ENCODE data around the gene MZF1. TPM values are rescaled to one million over a fixed set of nuclear protein-coding genes. Genes with fewer than 3 reads are reported as not detected.

MZF1 gene
- total RNA-seq, 2 donors from 2014 or later: 47.5 to 67.3 TPM

GRCh38 chr19:58550362-58551122, 22.6 kb downstream of the MZF1 start:
- no peak overlapping the region for H3K27ac ChIP-seq
- no peak for TF ChIP-seq POLR2AphosphoS5 (IDR thresholded peaks at IDR 0.05)
- TF ChIP-seq, protein P1, sequence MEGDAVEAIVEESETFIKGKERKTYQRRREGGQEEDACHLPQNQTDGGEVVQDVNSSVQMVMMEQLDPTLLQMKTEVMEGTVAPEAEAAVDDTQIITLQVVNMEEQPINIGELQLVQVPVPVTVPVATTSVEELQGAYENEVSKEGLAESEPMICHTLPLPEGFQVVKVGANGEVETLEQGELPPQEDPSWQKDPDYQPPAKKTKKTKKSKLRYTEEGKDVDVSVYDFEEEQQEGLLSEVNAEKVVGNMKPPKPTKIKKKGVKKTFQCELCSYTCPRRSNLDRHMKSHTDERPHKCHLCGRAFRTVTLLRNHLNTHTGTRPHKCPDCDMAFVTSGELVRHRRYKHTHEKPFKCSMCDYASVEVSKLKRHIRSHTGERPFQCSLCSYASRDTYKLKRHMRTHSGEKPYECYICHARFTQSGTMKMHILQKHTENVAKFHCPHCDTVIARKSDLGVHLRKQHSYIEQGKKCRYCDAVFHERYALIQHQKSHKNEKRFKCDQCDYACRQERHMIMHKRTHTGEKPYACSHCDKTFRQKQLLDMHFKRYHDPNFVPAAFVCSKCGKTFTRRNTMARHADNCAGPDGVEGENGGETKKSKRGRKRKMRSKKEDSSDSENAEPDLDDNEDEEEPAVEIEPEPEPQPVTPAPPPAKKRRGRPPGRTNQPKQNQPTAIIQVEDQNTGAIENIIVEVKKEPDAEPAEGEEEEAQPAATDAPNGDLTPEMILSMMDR (IDR thresholded peaks at IDR 0.05): no peak
- TF ChIP-seq POLR2A (IDR thresholded peaks at IDR 0.05): no peak
- H3K4me3 ChIP-seq: no peak overlapping the region
- peaks cover 27 to 54% of the 10 kb centered on the region in 2 donors for H3K36me3 ChIP-seq
- H3K4me1 ChIP-seq (replicated peaks): peaks cover 25% of the 10 kb centered on the region
- no peak for DNase-seq (ENCODE audit: low spot score)
- H3K27me3 ChIP-seq (replicated peaks; ENCODE audit: insufficient read depth): no peaks in the 10 kb centered on the region
- H3K9me3 ChIP-seq: no peaks in the 10 kb centered on the region
- intact Hi-C loops (cut with DNase I): no loop called here
- WGBS: 83% methylated on average over 13 of the region's 13 CpGs

GRCh38 chr19:58549664-58550361, 23.3 kb downstream of the MZF1 start:
- no peak overlapping the region for H3K4me3 ChIP-seq
- TF ChIP-seq POLR2A (IDR thresholded peaks at IDR 0.05): no peak
- TF ChIP-seq, protein P1 (IDR thresholded peaks at IDR 0.05): no peak
- no peak for TF ChIP-seq POLR2AphosphoS5 (IDR thresholded peaks at IDR 0.05)
- DNase-seq (ENCODE audit: low spot score): no peak
- H3K9me3 ChIP-seq: no peaks in the 10 kb centered on the region
- intact Hi-C loops (cut with DNase I): no loop called here
- no peak overlapping the region for H3K27ac ChIP-seq
- no peaks in the 10 kb centered on the region for H3K27me3 ChIP-seq (replicated peaks; ENCODE audit: insufficient read depth)
- peaks cover 27 to 55% of the 10 kb centered on the region in 2 donors for H3K36me3 ChIP-seq
- WGBS: 79% methylated on average over 10 of the region's 11 CpGs
- peaks cover 23% of the 10 kb centered on the region for H3K4me1 ChIP-seq (replicated peaks)

GRCh38 chr19:58548859-58549663, 24.1 kb downstream of the MZF1 start:
- H3K4me1 ChIP-seq (replicated peaks): peaks cover 23% of the 10 kb centered on the region
- H3K4me3 ChIP-seq: no peak overlapping the region
- peaks cover 27 to 55% of the 10 kb centered on the region in 2 donors for H3K36me3 ChIP-seq
- TF ChIP-seq, protein P1 (IDR thresholded peaks at IDR 0.05): no peak
- TF ChIP-seq POLR2AphosphoS5 (IDR thresholded peaks at IDR 0.05) (no peak), POLR2A (IDR thresholded peaks at IDR 0.05) (no peak)
- WGBS: 86% methylated on average over 20 of the region's 20 CpGs
- no peaks in the 10 kb centered on the region for H3K27me3 ChIP-seq (replicated peaks; ENCODE audit: insufficient read depth)
- H3K27ac ChIP-seq: no peak overlapping the region
- no peaks in the 10 kb centered on the region for H3K9me3 ChIP-seq
- intact Hi-C loops (cut with DNase I): no loop called here
- no peak for DNase-seq (ENCODE audit: low spot score)

DNA sequence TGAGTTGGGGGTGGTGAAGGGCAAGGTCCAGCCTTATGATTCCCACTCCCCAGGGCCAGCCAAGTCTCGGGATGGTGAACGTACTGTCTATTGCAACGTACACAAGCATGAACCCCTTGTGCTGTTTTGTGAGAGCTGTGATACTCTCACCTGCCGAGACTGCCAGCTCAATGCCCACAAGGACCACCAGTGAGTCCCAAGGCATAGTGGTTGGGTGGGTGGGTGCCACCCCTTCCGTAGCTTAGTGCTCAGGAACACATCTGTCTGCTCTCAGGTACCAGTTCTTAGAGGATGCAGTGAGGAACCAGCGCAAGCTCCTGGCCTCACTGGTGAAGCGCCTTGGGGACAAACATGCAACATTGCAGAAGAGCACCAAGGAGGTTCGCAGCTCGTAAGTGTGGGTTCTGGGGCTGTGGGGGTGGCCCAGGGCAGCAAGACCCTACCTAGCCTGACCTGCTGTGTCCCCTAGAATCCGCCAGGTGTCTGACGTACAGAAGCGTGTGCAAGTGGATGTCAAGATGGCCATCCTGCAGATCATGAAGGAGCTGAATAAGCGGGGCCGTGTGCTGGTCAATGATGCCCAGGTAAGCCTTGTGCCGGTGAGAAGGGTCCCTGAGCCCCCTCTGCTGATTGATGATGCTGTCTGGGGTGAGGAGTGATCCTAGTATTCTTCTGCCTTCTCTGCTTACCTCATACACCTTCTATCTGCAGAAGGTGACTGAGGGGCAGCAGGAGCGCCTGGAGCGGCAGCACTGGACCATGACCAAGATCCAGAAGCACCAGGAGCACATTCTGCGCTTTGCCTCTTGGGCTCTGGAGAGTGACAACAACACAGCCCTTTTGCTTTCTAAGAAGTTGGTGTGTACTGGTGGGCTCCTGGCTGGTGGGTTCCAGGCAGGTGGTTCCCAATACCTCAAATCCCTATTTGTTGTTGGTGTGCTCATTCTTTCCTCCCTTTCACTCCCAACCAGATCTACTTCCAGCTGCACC, 25.5 kb downstream of the MZF1 start:
- H3K27ac ChIP-seq: no peak overlapping the region
- 87% methylated on average over 18 of the region's 18 CpGs for WGBS
- intact Hi-C loops (cut with DNase I): no loop called here
- H3K4me1 ChIP-seq (replicated peaks): peaks cover 17% of the 10 kb centered on the region
- peaks cover 27 to 55% of the 10 kb centered on the region in 2 donors for H3K36me3 ChIP-seq
- TF ChIP-seq POLR2AphosphoS5 (IDR thresholded peaks at IDR 0.05) (no peak), POLR2A (IDR thresholded peaks at IDR 0.05) (no peak)
- TF ChIP-seq, protein P1 (IDR thresholded peaks at IDR 0.05): no peak
- H3K4me3 ChIP-seq: no peak overlapping the region
- DNase-seq (ENCODE audit: low spot score): no peak
- H3K27me3 ChIP-seq (replicated peaks; ENCODE audit: insufficient read depth): no peaks in the 10 kb centered on the region
- no peaks in the 10 kb centered on the region for H3K9me3 ChIP-seq

Measured in prostate gland (tissue), 2 donors.